Measurements from ENCODE around the gene PRSS3.
"Not testable (repeated sequence)": the region's sequence is repeated elsewhere in the genome, so short reads cannot be mapped to it uniquely, and the experiment has no call there.

The PRSS3 gene

DNA sequence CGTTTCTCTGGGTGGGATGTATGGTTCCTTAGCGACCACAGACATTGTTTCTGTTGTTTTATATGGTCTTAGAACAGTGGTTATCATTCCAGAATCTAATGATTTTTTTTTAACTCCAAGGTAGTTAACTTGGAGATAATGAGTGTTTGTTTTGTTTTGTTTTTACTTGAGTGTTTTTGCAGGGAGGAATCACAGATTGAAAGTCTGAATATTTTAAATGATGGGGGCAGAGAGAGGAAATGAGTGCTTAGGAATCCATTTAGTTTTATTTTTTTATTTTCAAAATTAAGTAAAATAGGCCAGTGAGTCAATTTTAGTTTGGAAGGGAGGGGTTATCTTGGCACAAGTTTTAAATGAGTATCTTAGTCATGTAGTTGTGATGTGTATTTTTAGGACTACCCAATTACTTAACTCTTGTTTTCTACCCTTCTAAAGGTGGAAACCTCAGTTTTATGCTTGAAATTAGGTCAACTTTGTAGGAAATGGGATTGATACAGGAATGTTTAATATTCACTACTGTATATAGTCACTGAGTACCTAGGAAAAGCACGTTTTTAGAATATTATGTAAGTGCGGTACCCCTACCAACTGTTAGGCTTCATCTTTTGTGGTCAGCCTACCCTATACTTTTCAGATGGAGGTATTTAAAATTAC, 23.6 kb downstream of the PRSS3 start:
- H3K4me3 ChIP-seq (ENCODE audit: low read length), result peak overlapping the region; percentile 94
- TF ChIP-seq ZNF274 (IDR thresholded peaks at IDR 0.05; ENCODE audit: low read depth, low read length), result no peak

DNA sequence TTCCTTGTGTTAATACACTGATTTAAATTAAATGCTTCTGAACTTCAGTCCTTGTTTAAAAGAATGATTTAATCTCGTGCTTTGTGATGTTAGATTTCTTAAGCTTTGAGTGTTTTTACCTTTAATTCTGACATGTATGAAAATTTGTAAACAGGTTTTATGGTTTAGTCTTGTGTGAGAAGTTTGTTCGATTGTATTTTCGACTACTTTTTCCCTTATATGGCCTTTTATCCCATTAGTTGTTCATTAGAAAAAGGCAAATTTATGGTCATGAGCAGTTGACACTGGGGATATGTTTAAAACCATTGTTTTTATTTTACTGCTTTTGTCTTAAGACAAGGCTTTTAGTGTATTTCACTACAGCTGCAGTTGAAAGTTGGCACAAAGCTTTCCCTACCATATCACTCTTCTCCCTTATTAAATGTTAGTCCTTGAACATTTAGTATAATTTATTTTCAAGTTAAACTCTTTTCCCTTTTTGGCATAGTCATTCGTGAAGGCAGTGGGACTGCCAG, 24.9 kb downstream of the PRSS3 start:
- TF ChIP-seq ZNF274 (IDR thresholded peaks at IDR 0.05; ENCODE audit: low read depth, low read length), result no peak
- H3K4me3 ChIP-seq (ENCODE audit: low read length), result peak overlapping the region; percentile 94; the same call in 1 of the 2 replicates

DNA sequence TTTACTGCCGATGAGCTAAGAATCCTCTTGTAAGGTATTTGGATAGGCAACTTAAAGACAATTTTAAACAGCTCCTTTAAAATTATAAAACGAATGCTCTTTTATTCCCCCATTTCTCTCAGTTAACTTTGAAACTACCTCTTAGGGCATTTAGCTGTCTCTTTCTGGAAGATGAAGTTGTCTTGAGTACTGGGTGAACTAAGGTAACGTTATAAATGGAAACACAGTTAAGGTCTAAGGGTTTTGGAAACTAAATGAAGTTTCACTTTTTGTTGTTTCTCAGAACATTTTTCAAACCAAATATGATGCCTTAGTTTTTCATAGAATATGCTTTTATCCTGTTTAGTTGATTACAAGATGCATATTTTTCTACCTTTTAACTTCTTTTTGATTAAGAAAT, 28.4 kb downstream of the PRSS3 start:
- no peak for TF ChIP-seq ZNF274 (IDR thresholded peaks at IDR 0.05; ENCODE audit: low read depth, low read length)
- H3K4me3 ChIP-seq (ENCODE audit: low read length), result no peak overlapping the region

DNA sequence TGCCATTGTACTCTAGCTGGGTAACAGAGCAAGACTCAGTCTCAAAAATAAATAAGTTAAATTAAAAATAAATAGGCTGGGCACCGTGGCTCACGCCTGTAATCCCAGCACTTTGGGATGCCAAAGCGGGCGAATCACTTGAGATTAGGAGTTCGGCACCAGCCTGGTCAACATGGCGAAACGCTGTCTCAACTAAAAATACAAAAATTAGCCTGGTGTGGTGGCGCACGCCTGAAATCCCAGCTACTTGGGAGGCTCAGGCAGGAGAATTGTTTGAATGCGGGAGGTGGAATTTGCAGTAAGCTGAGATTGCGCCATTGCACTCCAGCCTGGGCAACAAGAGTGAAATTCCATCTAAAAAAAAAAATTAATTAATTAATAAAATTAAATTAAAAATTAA, 31.9 kb downstream of the PRSS3 start:
- not testable (repeated sequence) for H3K4me3 ChIP-seq (ENCODE audit: low read length)

DNA sequence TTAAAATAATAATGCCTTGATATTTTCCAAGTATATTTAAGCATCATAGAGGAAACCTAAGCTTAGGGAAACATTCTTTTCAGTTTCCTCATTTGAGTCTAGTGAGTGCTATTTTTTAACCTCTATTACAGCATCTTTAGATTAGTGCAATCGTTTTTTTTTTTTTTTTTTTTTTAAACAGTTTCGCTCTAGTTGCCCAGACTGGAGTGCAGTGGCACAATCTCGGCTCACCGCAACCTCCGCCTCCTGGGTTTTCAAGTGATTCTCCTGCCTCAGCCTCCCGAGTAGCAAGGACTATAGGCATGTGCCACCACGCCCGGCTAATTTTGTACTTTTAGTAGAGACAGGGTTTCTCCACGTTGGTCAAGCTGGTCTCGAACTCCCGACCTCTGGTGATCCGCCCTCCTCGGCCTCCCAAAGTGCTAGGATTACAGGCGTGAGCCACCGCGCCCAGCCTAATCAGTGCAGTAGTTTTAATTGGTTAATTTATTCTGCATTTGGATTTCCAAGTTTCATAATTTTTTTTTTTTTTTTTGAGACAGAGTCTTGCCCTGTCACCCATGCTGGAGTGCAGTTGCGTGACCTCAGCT, 34.4 kb downstream of the PRSS3 start:
- not testable (repeated sequence) for H3K4me3 ChIP-seq (ENCODE audit: low read length)

DNA sequence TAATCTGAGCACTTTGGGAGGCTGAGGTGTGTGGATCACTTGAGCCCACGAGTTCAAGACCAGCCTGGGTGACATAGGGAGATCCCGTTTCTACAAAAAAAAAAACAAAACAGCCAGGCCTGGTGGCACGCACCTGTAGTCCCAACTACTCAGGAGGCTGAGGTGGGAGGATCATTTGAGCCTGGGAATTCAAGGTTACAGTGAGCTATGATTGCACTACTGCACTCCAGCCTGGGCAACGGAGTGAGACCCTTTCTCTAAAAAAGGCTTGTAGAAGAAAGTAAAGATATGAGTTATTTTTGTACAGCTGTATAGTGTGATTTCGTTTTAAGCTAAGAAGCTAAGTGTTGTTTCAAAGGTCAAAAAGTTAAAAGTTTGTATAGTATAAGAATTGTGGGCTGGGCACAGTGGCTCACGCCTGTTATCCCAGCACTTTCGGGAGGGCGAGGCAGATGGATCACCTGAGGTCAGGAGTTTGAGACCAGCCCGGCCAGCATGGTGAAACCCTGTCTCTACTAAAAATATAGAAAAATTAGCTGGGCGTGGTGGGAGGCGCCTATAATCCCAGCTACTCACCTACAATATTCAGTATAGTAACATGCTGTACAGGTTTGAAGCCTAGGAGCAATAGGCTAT, 40.4 kb downstream of the PRSS3 start:
- H3K4me3 ChIP-seq (ENCODE audit: low read length), result no peak overlapping the region
- no peak for TF ChIP-seq ZNF274 (IDR thresholded peaks at IDR 0.05; ENCODE audit: low read depth, low read length)

DNA sequence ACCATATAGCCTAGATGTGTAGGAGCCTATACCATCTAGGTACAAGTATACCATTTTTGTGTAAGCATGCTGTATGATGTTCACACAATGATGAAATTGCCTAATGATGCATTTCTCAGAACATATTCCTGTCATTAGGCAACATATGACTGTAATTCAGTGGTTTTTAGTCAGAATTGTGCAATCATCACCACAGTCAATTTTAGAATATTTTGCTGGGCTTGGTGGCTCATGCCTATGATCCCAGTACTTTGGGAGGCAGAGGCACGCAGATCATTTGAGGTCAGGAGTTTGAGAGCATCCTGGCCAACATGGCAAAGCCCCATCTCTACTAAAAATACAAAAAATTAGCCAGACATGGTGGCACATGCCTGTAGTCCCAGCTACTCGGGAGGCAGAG, 40.9 kb downstream of the PRSS3 start:
- not testable (repeated sequence) for H3K4me3 ChIP-seq (ENCODE audit: low read length)

DNA sequence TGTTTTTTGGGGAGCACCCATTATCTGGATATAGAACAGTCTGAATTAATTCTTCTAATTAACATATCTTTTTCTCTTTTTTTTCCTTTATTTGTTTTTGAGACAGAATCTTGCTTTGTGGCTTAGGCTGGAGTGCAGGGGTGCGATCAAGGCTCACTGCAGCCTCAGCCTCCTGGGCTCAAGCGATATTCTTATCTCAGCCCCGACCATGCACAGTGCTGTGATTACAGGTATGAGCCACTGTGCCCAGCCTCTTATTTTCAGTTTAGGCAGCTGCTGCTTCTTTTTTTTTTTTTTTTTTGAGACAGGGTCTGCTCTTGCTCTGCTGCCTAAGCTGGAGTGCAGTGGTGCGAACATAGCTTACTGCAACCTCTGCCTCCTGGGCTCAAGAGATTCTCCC, 41.8 kb downstream of the PRSS3 start:
- TF ChIP-seq ZNF274 (IDR thresholded peaks at IDR 0.05; ENCODE audit: low read depth, low read length), result no peak
- no peak overlapping the region for H3K4me3 ChIP-seq (ENCODE audit: low read length)

DNA sequence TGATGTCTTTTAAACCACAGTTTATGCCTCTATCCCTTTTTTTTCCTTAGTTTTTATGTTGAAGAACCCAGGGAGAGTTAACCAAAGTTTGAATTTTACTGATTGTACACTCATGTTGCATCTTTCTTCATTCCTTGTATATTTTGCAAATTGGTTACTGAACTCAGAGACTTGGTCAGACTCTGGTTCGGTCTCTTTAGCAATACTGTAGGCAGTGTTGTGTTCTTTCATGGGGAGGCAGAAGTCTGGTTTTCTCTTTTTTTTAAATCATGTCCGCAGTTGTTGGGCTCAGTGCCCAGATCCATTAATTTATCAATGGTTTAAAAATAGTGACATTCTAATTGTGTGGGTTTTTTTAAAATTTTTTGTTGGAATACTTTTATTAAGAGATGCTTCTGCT, 45.0 kb downstream of the PRSS3 start:
- TF ChIP-seq ZNF274 (IDR thresholded peaks at IDR 0.05; ENCODE audit: low read depth, low read length), result no peak
- H3K4me3 ChIP-seq (ENCODE audit: low read length), result no peak overlapping the region

DNA sequence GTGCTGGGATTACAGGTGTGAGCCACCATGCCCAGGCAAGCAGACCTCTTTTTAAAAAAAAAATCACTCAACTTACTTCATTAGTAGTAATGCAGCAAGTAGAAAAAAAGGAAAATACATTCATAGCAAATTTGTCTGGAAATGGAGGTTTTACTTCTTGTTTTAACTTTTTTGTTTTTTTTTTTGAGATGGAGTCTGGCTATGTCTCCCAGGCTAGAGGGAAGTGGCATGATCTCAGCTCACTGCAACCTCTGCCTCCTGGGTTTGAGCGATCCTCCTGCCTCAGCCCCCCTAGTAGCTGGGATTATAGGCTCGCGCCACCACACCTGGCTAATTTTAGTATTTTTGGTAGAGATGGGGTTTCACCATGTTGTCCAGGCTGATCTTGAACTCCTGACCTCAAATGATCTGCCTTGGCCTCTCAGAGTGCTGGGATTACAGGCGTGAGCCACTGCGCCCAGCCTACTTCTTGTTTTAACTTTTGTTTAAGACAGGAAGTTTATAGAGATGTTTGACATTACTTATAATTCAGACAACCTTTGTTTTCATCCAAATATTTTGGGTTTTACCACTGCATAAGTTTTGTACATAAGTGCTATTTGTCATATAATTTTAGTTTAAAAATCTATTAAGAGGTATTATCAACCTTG, 48.1 kb downstream of the PRSS3 start:
- no peak for TF ChIP-seq ZNF274 (IDR thresholded peaks at IDR 0.05; ENCODE audit: low read depth, low read length)
- no peak overlapping the region for H3K4me3 ChIP-seq (ENCODE audit: low read length)

DNA sequence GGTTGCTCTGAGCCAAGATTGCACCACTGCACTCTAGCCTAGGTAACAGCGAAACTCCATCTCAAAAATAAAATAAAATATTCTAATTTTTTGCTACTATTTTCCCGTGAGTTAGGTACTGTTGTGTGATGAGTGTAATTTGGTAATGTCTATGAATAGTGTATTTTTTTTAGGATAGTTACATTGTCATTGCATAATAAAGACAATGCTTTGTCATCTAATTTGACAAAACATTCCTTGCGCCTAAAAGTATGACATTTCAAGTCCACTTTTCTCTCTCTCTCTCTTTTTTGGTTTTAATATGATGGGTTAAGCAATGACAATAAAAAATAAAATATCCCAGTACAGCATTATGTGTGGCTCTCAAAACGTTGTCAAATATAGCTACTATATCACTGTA, 50.9 kb downstream of the PRSS3 start:
- no peak overlapping the region for H3K4me3 ChIP-seq (ENCODE audit: low read length)
- TF ChIP-seq ZNF274 (IDR thresholded peaks at IDR 0.05; ENCODE audit: low read depth, low read length), result no peak

DNA sequence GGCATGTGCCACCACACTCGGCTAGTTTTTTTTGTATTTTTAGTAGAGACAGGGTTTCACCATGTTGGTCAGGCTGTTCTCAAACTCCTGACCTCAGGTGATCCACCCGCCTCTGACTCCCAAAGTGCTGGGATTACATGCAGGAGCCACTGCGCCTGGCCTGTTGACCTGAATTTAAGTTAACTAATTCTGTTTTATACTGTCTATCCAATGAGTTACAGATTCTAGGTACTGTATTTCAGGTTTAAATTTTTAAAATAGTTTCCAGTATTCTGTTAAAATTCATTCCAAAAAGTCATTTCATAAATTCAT, 52.5 kb downstream of the PRSS3 start:
- H3K4me3 ChIP-seq (ENCODE audit: low read length), result not testable (repeated sequence)
